SK-N-SH (cell line): ENCODE data around the gene HSPA1L.

ENCODE experiments used
- CTCF ChIP-seq: fragments of 200-600 bp; sonication (generic); IDR thresholded peaks from 2 replicates; pipeline ENCODE4 v1.6.1; 2017; ENCODE audit warnings: antibody characterized with exemption, mild to moderate bottlenecking, moderate library complexity
- EP300 ChIP-seq, 2 experiments: IDR thresholded peaks; 2 replicates each; pipeline versions ENCODE4 v1.4.0 to v1.6.1; 2012; ENCODE audit warnings: borderline replicate concordance in 1 of 2, low read depth in 1 of 2, low read length in 1 of 2
- EZH2phosphoT487 ChIP-seq: fragments of 200-600 bp; sonication (generic); IDR thresholded peaks from 2 replicates; pipeline ENCODE4 v1.6.1; 2017; ENCODE audit warnings: low read depth, mixed run types, mild to moderate bottlenecking, antibody characterized with exemption, moderate library complexity, borderline replicate concordance
- GABPA ChIP-seq: IDR thresholded peaks from 2 replicates; pipeline ENCODE4 v1.4.0; 2012; ENCODE audit warnings: low read depth, mild to moderate bottlenecking
- IRF3 ChIP-seq: fragments of 150-350 bp; IDR thresholded peaks from 2 replicates; pipeline ENCODE4 v1.6.1; 2016; ENCODE audit warnings: mild to moderate bottlenecking, low read depth, low read length
- JUND ChIP-seq: IDR thresholded peaks from 2 replicates; pipeline ENCODE4 v1.4.0; 2012
- MEF2A ChIP-seq: IDR thresholded peaks from 2 replicates; pipeline ENCODE4 v1.4.0; 2012; ENCODE audit warnings: low read depth, borderline replicate concordance
- NRF1 ChIP-seq: IDR thresholded peaks from 2 replicates; pipeline ENCODE4 v1.6.1; 2012; ENCODE audit warnings: low read depth, mild to moderate bottlenecking, low read length
- RAD21 ChIP-seq: IDR thresholded peaks from 2 replicates; pipeline ENCODE4 v1.6.1; 2012; ENCODE audit warnings: mild to moderate bottlenecking, low read length
- RFX5 ChIP-seq: IDR thresholded peaks from 2 replicates; pipeline ENCODE4 v1.6.1; 2012; ENCODE audit warnings: mild to moderate bottlenecking, improper control_type of control experiment, low read length
- YY1 ChIP-seq: IDR thresholded peaks from 2 replicates; pipeline ENCODE4 v1.4.0; 2012; ENCODE audit warnings: low read depth, mild to moderate bottlenecking

GRCh38 chr6:31779908-31780307 is 35.2 kb downstream of the HSPA1L start:
- TF ChIP-seq NRF1 (no peak), RFX5 (no peak), RAD21 (no peak), CTCF (no peak), GABPA (no peak), YY1 (no peak), JUND (no peak), EZH2phosphoT487 (no peak), EP300 (IDR thresholded peaks at IDR 0.05; ENCODE audit: borderline replicate concordance in 1 of 2, low read depth in 1 of 2, low read length in 1 of 2) (no peak), MEF2A (no peak), IRF3 (no peak)
